Epithelial cell of proximal tubule (primary cell): ENCODE measurements around the gene CZIB. TPM values are rescaled to one million over a fixed set of nuclear protein-coding genes. Genes with fewer than 3 reads are reported as not detected.

Source experiments
- DNase-seq: peaks from one replicate; pipeline ENCODE4 v3.0.0-alpha.2; 2011; ENCODE audit warnings: low read depth
- H3K4me3 ChIP-seq: 2 replicates; pipeline ENCODE4 v1.5.1; 2011; ENCODE audit warnings: low read depth, mild to moderate bottlenecking, low read length
- total RNA-seq: library from RNA; depleted of rRNA; stranded (reverse); fragments of >200 nt; gene quantifications from 2 replicates; pipeline ENCODE4 v1.2.3, GENCODE V29; 2015
- TF ChIP-seq, protein P1 (sequence below): conservative IDR thresholded peaks from 2 replicates; pipeline ENCODE4 v1.5.1; 2012; ENCODE audit warnings: low read depth, mild to moderate bottlenecking, low read length

The CZIB gene
- total RNA-seq, 1 donor from 2014 or later = 60.8 TPM

DNA sequence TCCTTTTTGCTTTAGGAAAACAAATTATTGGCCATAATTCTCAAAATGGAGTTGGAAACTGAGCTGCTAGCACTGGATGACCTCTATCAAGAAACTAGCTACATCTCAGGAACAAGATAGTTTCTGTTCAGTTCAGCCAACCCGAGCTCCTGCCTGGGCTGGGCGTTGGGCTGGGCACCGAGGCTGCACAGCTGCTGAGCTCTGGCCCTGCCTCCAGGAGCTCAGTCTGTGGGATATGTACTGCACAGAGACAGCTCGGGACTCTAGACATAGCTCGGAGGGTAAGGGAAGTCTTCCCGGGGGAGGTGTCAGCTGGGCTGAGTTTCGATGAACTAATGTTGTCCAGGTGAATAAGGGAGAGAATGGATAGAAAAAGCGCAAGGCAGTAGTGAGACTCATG lies 53.5 kb downstream of the CZIB start:
- TF ChIP-seq, protein P1, sequence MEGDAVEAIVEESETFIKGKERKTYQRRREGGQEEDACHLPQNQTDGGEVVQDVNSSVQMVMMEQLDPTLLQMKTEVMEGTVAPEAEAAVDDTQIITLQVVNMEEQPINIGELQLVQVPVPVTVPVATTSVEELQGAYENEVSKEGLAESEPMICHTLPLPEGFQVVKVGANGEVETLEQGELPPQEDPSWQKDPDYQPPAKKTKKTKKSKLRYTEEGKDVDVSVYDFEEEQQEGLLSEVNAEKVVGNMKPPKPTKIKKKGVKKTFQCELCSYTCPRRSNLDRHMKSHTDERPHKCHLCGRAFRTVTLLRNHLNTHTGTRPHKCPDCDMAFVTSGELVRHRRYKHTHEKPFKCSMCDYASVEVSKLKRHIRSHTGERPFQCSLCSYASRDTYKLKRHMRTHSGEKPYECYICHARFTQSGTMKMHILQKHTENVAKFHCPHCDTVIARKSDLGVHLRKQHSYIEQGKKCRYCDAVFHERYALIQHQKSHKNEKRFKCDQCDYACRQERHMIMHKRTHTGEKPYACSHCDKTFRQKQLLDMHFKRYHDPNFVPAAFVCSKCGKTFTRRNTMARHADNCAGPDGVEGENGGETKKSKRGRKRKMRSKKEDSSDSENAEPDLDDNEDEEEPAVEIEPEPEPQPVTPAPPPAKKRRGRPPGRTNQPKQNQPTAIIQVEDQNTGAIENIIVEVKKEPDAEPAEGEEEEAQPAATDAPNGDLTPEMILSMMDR = no peak
- no peak overlapping the region for H3K4me3 ChIP-seq
- no peak for DNase-seq

DNA sequence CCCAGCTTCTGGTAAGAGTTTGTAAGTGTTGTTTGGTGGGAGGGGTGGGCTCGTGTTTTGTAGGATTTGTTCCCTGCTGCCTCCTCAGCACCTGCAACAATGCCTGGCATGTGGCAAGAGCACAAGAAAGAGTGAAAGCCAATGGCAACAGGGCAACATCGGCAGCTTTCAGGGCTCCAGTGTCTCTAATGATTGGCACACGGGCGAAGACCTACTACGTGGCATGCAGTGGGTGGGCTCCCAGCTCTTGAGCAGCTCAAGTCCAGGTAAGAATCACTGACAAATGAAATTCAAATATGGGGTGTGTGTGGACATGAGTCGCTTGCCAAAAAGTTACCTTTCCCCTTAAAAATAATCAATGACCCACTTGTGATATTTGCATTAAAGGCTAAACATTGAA lies 54.1 kb downstream of the CZIB start:
- DNase-seq = no peak
- TF ChIP-seq, protein P1 = no peak

DNA sequence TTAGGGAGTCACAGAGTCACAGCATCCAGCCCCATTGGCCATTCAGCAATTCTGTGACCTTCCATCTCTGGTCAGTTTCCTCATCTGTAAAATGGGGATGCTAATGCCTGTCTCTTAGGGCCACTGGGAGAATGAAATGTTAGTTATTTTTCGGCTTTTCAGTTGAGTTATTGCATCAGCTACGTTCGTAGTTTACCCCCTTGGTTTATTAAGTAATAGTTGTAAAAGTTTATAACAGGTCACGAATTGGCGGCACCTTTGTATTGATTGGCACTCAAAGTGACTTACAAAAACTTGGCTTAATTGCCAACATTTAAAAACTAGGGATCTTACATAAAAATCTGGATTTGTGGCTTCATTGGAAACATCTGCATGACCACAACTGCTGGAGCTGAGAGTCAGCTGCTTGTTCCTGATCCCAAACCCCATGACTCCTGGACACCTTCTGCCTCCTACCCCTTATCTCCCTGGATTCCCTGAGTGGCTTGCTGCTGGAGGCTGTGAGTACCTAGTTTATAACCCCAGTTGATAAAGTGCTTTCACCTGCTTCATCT lies 54.9 kb downstream of the CZIB start:
- DNase-seq = no peak
- no peak overlapping the region for H3K4me3 ChIP-seq
- TF ChIP-seq, protein P1 = no peak

More for the DNA sequence above, 54.1 kb downstream of the CZIB start:
- H3K4me3 ChIP-seq = no peak overlapping the region

Other genes with a start within 250 kb of the CZIB start
- gene PODN, start 158.4 kb downstream of the CZIB start, total RNA-seq = 0.06 TPM in 1 of 2 replicates, not detected in the other
- not detected in 2 replicates for gene SLC1A7, start 78.0 kb downstream of the CZIB start, total RNA-seq
- gene CPT2, start 23.8 kb downstream of the CZIB start, total RNA-seq = 11.9 and 17.4 TPM in 2 replicates
- gene MAGOH, start 17.9 kb upstream of the CZIB start, total RNA-seq = 24.8 and 81.3 TPM in 2 replicates
- gene LRP8, start 107.4 kb upstream of the CZIB start, total RNA-seq = 16.1 and 25.5 TPM in 2 replicates
- gene DMRTB1, start 238.8 kb upstream of the CZIB start, total RNA-seq = not detected in 2 replicates